CD14-positive monocyte (primary cell): ENCODE data around the gene TRPM8. TPM values are rescaled to one million over a fixed set of nuclear protein-coding genes. Genes with fewer than 3 reads are reported as not detected.

ENCODE experiments used
- DNase-seq, 3 donors: peaks; one replicate each; pipeline ENCODE4 v3.0.0-alpha.2; 2011 to 2022
- H2AFZ ChIP-seq: 2 replicates; pipeline ENCODE4 v1.6.0; 2012; ENCODE audit warnings: mild to moderate bottlenecking, low read depth, low read length, inconsistent platforms; ENCODE audit not compliant: insufficient read depth, poor library complexity, severe bottlenecking
- H3K27ac ChIP-seq, 2 donors: 1 replicate in 1 of 2; 2 replicates in 1 of 2; pipeline ENCODE4 v1.5.1; 2012 to 2013; ENCODE audit warnings: low read length in 2 of 2, control low read depth in 1 of 2, inconsistent platforms in 1 of 2, low read depth in 1 of 2, mild to moderate bottlenecking in 1 of 2
- H3K27me3 ChIP-seq, 2 donors: one replicate each; pipeline versions ENCODE4 v1.6.0 to v1.6.1; 2011 to 2013; ENCODE audit warnings: low read length in 2 of 2; ENCODE audit not compliant: control insufficient read depth in 2 of 2, insufficient read depth in 2 of 2
- H3K36me3 ChIP-seq, 2 donors: replicated peaks in 1 of 2; 1 replicate in 1 of 2; 2 replicates in 1 of 2; pipeline versions ENCODE4 v1.5.1 to v1.6.1; 2012 to 2013; ENCODE audit warnings: low read length in 2 of 2, control low read depth in 1 of 2, inconsistent platforms in 1 of 2, mild to moderate bottlenecking in 1 of 2; ENCODE audit not compliant: insufficient read depth in 2 of 2, control insufficient read depth in 1 of 2
- H3K4me1 ChIP-seq, 2 donors: 1 replicate in 1 of 2; 2 replicates in 1 of 2; pipeline versions ENCODE4 v1.5.1 to v1.6.1; 2012 to 2013; ENCODE audit warnings: low read length in 2 of 2, control low read depth in 1 of 2, inconsistent platforms in 1 of 2, mild to moderate bottlenecking in 1 of 2, moderate library complexity in 1 of 2; ENCODE audit not compliant: insufficient read depth in 2 of 2, control insufficient read depth in 1 of 2
- H3K4me2 ChIP-seq: replicated peaks from 2 replicates; pipeline ENCODE3; 2012; ENCODE audit warnings: low read length, moderate library complexity, mild to moderate bottlenecking; ENCODE audit not compliant: poor library complexity, severe bottlenecking; ENCODE audit errors: extremely low read depth
- H3K4me3 ChIP-seq, 3 experiments: fragments of 200-600 bp in 1 of 3; sonication (generic) in 1 of 3; replicated peaks in 1 of 3; 1 replicate in 2 of 3; 2 replicates in 1 of 3; pipeline ENCODE4 v1.5.1; 2011 to 2013; ENCODE audit warnings: low read length in 3 of 3, mild to moderate bottlenecking in 3 of 3, control low read depth in 2 of 3, low read depth in 2 of 3, inconsistent platforms in 1 of 3, moderate library complexity in 1 of 3
- H3K79me2 ChIP-seq: 2 replicates; pipeline ENCODE4 v1.6.0; 2012; ENCODE audit warnings: mild to moderate bottlenecking, control low read depth, inconsistent platforms, low read length, moderate library complexity; ENCODE audit not compliant: insufficient read depth
- H3K9ac ChIP-seq: 2 replicates; pipeline ENCODE4 v1.6.0; 2017; ENCODE audit warnings: low read length, mild to moderate bottlenecking; ENCODE audit not compliant: insufficient read depth, poor library complexity, severe bottlenecking
- H3K9me3 ChIP-seq, 2 donors: replicated peaks in 1 of 2; 1 replicate in 1 of 2; 2 replicates in 1 of 2; pipeline versions ENCODE4 v1.5.1 to v1.6.1; 2012 to 2013; ENCODE audit warnings: low read length in 2 of 2, control low read depth in 1 of 2; ENCODE audit not compliant: control insufficient read depth in 1 of 2, insufficient read depth in 1 of 2
- H4K20me1 ChIP-seq: 2 replicates; pipeline ENCODE4 v1.6.0; 2012; ENCODE audit warnings: mild to moderate bottlenecking, low read length, control low read depth, moderate library complexity; ENCODE audit not compliant: insufficient read depth
- H3K27ac Mint-ChIP-seq, 7 donors: one replicate each; pipeline ENCODE4 v1.8.0; 2020; ENCODE audit warnings: mild to moderate bottlenecking in 7 of 7, mixed read lengths in 7 of 7, moderate library complexity in 6 of 7, inconsistent platforms in 2 of 7
- H3K27me3 Mint-ChIP-seq, 3 donors: one replicate each; pipeline ENCODE4 v1.8.0; 2021 to 2022; ENCODE audit warnings: low read depth in 3 of 3, mild to moderate bottlenecking in 3 of 3, mixed read lengths in 3 of 3, moderate library complexity in 3 of 3, inconsistent platforms in 1 of 3
- H3K36me3 Mint-ChIP-seq, 2 donors: one replicate each; pipeline ENCODE4 v1.8.0; 2020; ENCODE audit warnings: mixed read lengths in 2 of 2, inconsistent platforms in 1 of 2, mild to moderate bottlenecking in 1 of 2
- H3K4me1 Mint-ChIP-seq: one replicate; pipeline ENCODE4 v1.8.0; 2020; ENCODE audit warnings: mild to moderate bottlenecking, mixed read lengths
- H3K4me3 Mint-ChIP-seq, 2 donors: one replicate each; pipeline ENCODE4 v1.8.0; 2020; ENCODE audit warnings: mild to moderate bottlenecking in 2 of 2, mixed read lengths in 2 of 2, moderate library complexity in 1 of 2
- H3K9me3 Mint-ChIP-seq, 7 donors: one replicate each; pipeline ENCODE4 v1.8.0; 2020 to 2022; ENCODE audit warnings: mixed read lengths in 7 of 7, mild to moderate bottlenecking in 6 of 7, moderate library complexity in 6 of 7, inconsistent platforms in 2 of 7
- WGBS: methylation state at CpG from one replicate; pipeline ENCODE4 v1.1.5; 2013; ENCODE audit warnings: missing lambda C conversion rate; ENCODE audit not compliant: insufficient coverage; 5-methylcytosine and 5-hydroxymethylcytosine counted together
- intact Hi-C, 2 donors: fragments of 100-400 bp; cut with micrococcal nuclease; formaldehyde crosslinking; loops; one replicate each; pipeline versions ENCODE4 v1.15.0 to v1.15.1; 2023
- polyA plus RNA-seq, 3 donors: library from polyadenylated mRNA; depleted of rRNA in 1 of 3; unstranded in 2 of 3; stranded (reverse) in 1 of 3; fragments of 300-500 nt in 2 of 3; fragments of >200 nt in 1 of 3; fragmentation: Illumina TruSeq in 2 of 3; gene quantifications; 1 replicate in 2 of 3; 2 replicates in 1 of 3; pipeline ENCODE4 v1.2.3, GENCODE V29; 2012 to 2021
- TF ChIP-seq, protein P1 (sequence below): fragments of 200-600 bp; IDR thresholded peaks from one replicate; pipeline ENCODE4 v1.8.0; 2022; ENCODE audit warnings: antibody characterized with exemption, mild to moderate bottlenecking

The TRPM8 gene
- polyA plus RNA-seq, 3 donors, result not detected

GRCh38 chr2:233953087-233953801 is 36.1 kb downstream of the TRPM8 start:
- no peak for DNase-seq
- Histone ChIP-seq H2AFZ (no peak overlapping the region), H3K4me2 (no peak overlapping the region), H3K4me1 (no peaks in the 10 kb centered on the region), H3K9me3 (no peaks in the 10 kb centered on the region), H3K4me3 (no peak overlapping the region), H3K27me3 (no peaks in the 10 kb centered on the region), H3K27ac (no peak overlapping the region), H3K79me2 (no peaks in the 10 kb centered on the region), H4K20me1 (no peaks in the 10 kb centered on the region), H3K36me3 (no peaks in the 10 kb centered on the region), H3K9ac (no peak overlapping the region)
- Mint-ChIP-seq H3K9me3 (peaks cover 0 to 2% (median 0%) of the 10 kb centered on the region in 7 donors), H3K4me1 (no peaks in the 10 kb centered on the region), H3K4me3 (no peak overlapping the region), H3K27me3 (peaks cover 2 to 13% (median 4%) of the 10 kb centered on the region in 3 donors), H3K27ac (no peak overlapping the region), H3K36me3 (no peaks in the 10 kb centered on the region)
- TF ChIP-seq, protein P1, sequence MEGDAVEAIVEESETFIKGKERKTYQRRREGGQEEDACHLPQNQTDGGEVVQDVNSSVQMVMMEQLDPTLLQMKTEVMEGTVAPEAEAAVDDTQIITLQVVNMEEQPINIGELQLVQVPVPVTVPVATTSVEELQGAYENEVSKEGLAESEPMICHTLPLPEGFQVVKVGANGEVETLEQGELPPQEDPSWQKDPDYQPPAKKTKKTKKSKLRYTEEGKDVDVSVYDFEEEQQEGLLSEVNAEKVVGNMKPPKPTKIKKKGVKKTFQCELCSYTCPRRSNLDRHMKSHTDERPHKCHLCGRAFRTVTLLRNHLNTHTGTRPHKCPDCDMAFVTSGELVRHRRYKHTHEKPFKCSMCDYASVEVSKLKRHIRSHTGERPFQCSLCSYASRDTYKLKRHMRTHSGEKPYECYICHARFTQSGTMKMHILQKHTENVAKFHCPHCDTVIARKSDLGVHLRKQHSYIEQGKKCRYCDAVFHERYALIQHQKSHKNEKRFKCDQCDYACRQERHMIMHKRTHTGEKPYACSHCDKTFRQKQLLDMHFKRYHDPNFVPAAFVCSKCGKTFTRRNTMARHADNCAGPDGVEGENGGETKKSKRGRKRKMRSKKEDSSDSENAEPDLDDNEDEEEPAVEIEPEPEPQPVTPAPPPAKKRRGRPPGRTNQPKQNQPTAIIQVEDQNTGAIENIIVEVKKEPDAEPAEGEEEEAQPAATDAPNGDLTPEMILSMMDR, result no peak
- WGBS, result 61% methylated on average over 3 of the region's 7 CpGs
- intact Hi-C loops, result no loop called here

DNA sequence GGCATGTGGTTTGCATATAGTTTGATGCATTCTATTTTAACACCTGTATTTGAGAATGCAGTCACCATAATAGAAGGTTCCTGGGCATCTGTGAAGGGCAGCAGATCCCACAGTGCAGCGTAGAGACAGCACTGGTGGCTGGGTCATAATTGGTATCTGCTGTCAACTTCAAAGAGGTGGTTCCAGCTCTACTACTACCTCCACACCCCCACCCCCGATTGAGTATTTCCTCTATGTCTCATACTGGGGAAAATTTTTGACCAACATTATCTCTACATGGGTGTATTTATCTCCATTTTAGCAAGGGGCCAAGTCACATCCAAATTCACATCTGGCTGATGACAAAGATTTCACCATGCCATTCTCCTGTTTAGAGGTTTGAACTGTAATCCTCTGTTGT is 43.0 kb downstream of the TRPM8 start:
- H3K9ac ChIP-seq, result no peak overlapping the region
- Mint-ChIP-seq H3K9me3 (peaks cover 0 to 2% (median 0%) of the 10 kb centered on the region in 7 donors), H3K27ac (no peak overlapping the region), H3K36me3 (no peaks in the 10 kb centered on the region), H3K27me3 (peaks cover 1 to 10% (median 5%) of the 10 kb centered on the region in 3 donors), H3K4me1 (no peaks in the 10 kb centered on the region), H3K4me3 (no peak overlapping the region)
- intact Hi-C loops, result no loop called here
- H3K9me3 ChIP-seq, result no peaks in the 10 kb centered on the region
- WGBS, result no CpG with 5 or more reads among the region's 2 CpGs
- H3K27ac ChIP-seq, result no peak overlapping the region
- no peaks in the 10 kb centered on the region for H3K27me3 ChIP-seq
- H3K4me3 ChIP-seq, result no peak overlapping the region
- no peaks in the 10 kb centered on the region for H3K79me2 ChIP-seq
- no peaks in the 10 kb centered on the region for H3K4me1 ChIP-seq
- no peaks in the 10 kb centered on the region for H4K20me1 ChIP-seq
- TF ChIP-seq, protein P1, result no peak
- H3K4me2 ChIP-seq, result no peak overlapping the region
- H3K36me3 ChIP-seq, result no peaks in the 10 kb centered on the region
- H2AFZ ChIP-seq, result no peak overlapping the region
- DNase-seq, result no peak
